CD4-positive, alpha-beta T cell (primary cell): ENCODE measurements around the gene NOL6. TPM values are rescaled to one million over a fixed set of nuclear protein-coding genes. Genes with fewer than 3 reads are reported as not detected.
A peak's percentile ranks its signal among the peaks of the same experiment; 100 is the strongest.
"Not testable (repeated sequence)": the region's sequence is repeated elsewhere in the genome, so short reads cannot be mapped to it uniquely, and the experiment has no call there.

Experiments
- ATAC-seq: fragments of 200-7000 bp; cut with Tn5 transposase; one replicate; pipeline ENCODE4 v1.10.0; 2022; ENCODE audit warnings: mild to moderate bottlenecking; ENCODE audit not compliant: poor library complexity
- CTCF ChIA-PET: fragments of 350-600 bp; sonication (Branson Sonifier 250); formaldehyde crosslinking; loops from one replicate; lab custom pipeline; 2021; ENCODE audit warnings: antibody characterized with exemption, inconsistent platforms; lab: Charles Lee
- POLR2A ChIA-PET: fragments of 350-600 bp; sonication (Branson Sonifier 250); formaldehyde crosslinking; loops from one replicate; lab custom pipeline; 2021; ENCODE audit warnings: antibody characterized with exemption, inconsistent platforms; lab: Charles Lee
- DNase-seq, 14 experiments: peaks; one replicate each; pipeline ENCODE4 v3.0.0-alpha.2; 2013 to 2020; ENCODE audit warnings: mixed read lengths in 2 of 14
- H3K27ac ChIP-seq, 2 donors: one replicate each; pipeline versions ENCODE4 v1.5.1 to v1.7.0; 2013; ENCODE audit warnings: low read length in 2 of 2, low read depth in 1 of 2, mild to moderate bottlenecking in 1 of 2
- H3K27me3 ChIP-seq, 2 experiments: 1 replicate in 1 of 2; 2 replicates in 1 of 2; pipeline versions ENCODE4 v1.6.1 to v1.7.0; 2013; ENCODE audit warnings: low read length in 2 of 2, control low read depth in 1 of 2, mild to moderate bottlenecking in 1 of 2, moderate library complexity in 1 of 2; ENCODE audit not compliant: insufficient read depth in 2 of 2, control insufficient read depth in 1 of 2
- H3K36me3 ChIP-seq: one replicate; pipeline ENCODE4 v1.6.1; 2013; ENCODE audit warnings: low read length, control low read depth; ENCODE audit not compliant: insufficient read depth
- H3K4me1 ChIP-seq: one replicate; pipeline ENCODE4 v1.6.1; 2013; ENCODE audit warnings: low read length, control low read depth; ENCODE audit not compliant: insufficient read depth
- H3K4me3 ChIP-seq: one replicate; pipeline ENCODE4 v1.5.1; 2013; ENCODE audit warnings: mild to moderate bottlenecking, low read length, moderate library complexity
- H3K9me3 ChIP-seq, 2 experiments: 1 replicate in 1 of 2; 2 replicates in 1 of 2; pipeline versions ENCODE4 v1.6.1 to v1.7.0; 2013; ENCODE audit warnings: low read length in 2 of 2, mild to moderate bottlenecking in 2 of 2, control low read depth in 1 of 2, moderate library complexity in 1 of 2; ENCODE audit not compliant: control insufficient read depth in 1 of 2, insufficient read depth in 1 of 2
- H3K27ac Mint-ChIP-seq: one replicate; pipeline ENCODE4 v1.8.0; 2020; ENCODE audit warnings: mixed read lengths
- H3K27me3 Mint-ChIP-seq: one replicate; pipeline ENCODE4 v1.8.0; 2021; ENCODE audit warnings: mixed read lengths
- H3K36me3 Mint-ChIP-seq: one replicate; pipeline ENCODE4 v1.8.0; 2021; ENCODE audit warnings: low read depth, mixed read lengths
- H3K4me1 Mint-ChIP-seq: one replicate; pipeline ENCODE4 v1.8.0; 2021; ENCODE audit warnings: low read depth, mixed read lengths
- H3K4me3 Mint-ChIP-seq: one replicate; pipeline ENCODE4 v1.8.0; 2020; ENCODE audit warnings: mild to moderate bottlenecking, mixed read lengths
- H3K9me3 Mint-ChIP-seq: one replicate; pipeline ENCODE4 v1.8.0; 2020; ENCODE audit warnings: mixed read lengths
- intact Hi-C, 2 experiments: fragments of 100-400 bp; cut with DNase I in 1 of 2; cut with micrococcal nuclease in 1 of 2; formaldehyde crosslinking; loops; one replicate each; pipeline versions ENCODE4 v1.15.1 to v1.9.0; 2023 to 2025; cut with DNase I, micrococcal nuclease
- polyA plus RNA-seq, 2 donors: library from polyadenylated mRNA; unstranded; fragments of 120-200 nt; gene quantifications; one replicate each; pipeline ENCODE4 v1.2.1, GENCODE V29; 2013
- total RNA-seq, 174 experiments: library from RNA in 2 of 174; stranded (reverse) in 2 of 174; gene quantifications; one replicate each; pipeline ENCODE4 v1.2.3 and lab custom pipeline; 2021 to 2026
- TF ChIP-seq, protein P1 (sequence below): fragments of 200-600 bp; IDR thresholded peaks from one replicate; pipeline ENCODE4 v1.8.0; 2022; ENCODE audit warnings: antibody characterized with exemption, mild to moderate bottlenecking

Gene NOL6, protein sequence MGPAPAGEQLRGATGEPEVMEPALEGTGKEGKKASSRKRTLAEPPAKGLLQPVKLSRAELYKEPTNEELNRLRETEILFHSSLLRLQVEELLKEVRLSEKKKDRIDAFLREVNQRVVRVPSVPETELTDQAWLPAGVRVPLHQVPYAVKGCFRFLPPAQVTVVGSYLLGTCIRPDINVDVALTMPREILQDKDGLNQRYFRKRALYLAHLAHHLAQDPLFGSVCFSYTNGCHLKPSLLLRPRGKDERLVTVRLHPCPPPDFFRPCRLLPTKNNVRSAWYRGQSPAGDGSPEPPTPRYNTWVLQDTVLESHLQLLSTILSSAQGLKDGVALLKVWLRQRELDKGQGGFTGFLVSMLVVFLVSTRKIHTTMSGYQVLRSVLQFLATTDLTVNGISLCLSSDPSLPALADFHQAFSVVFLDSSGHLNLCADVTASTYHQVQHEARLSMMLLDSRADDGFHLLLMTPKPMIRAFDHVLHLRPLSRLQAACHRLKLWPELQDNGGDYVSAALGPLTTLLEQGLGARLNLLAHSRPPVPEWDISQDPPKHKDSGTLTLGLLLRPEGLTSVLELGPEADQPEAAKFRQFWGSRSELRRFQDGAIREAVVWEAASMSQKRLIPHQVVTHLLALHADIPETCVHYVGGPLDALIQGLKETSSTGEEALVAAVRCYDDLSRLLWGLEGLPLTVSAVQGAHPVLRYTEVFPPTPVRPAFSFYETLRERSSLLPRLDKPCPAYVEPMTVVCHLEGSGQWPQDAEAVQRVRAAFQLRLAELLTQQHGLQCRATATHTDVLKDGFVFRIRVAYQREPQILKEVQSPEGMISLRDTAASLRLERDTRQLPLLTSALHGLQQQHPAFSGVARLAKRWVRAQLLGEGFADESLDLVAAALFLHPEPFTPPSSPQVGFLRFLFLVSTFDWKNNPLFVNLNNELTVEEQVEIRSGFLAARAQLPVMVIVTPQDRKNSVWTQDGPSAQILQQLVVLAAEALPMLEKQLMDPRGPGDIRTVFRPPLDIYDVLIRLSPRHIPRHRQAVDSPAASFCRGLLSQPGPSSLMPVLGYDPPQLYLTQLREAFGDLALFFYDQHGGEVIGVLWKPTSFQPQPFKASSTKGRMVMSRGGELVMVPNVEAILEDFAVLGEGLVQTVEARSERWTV
- total RNA-seq (10 to 100 TPM; 30.5 to 30.6 TPM), total RNA-seq (lab: John Stamatoyannopoulos, UW) (48.1 to 428 (median 98.8) reads per million in 172 experiments)
- polyA plus RNA-seq (2013, experiment 1 of 2): 23.1 TPM
- polyA plus RNA-seq (2013, experiment 2 of 2): 28.4 TPM

- Mint-ChIP-seq H3K9me3 (no peaks in the 10 kb centered on the region), H3K27me3 (no peaks in the 10 kb centered on the region), H3K36me3 (peaks cover 46% of the 10 kb centered on the region), H3K4me3 (peak within 1 kb of the TSS; percentile 99), H3K27ac (peak within 1 kb of the TSS; percentile 89), H3K4me1 (peaks cover 33% of the 10 kb centered on the region)
- H3K4me3 ChIP-seq: peak within 1 kb of the TSS; percentile 92
- ChIA-PET POLR2A (interaction anchor here (0.5 to 4.6 kb wide), 21 partner anchors 9 to 1598 kb away, joined by 3 to 67 read pairs (median 6); partner anchors contain the start of genes ANKRD18B, AQP3, B4GALT1 and DNAJA1), CTCF (interaction anchor here (1.2 to 2.0 kb wide), 5 partner anchors 21 to 98 kb away, joined by 4 to 12 read pairs (median 5); partner anchors contain the start of gene AQP3)
- TF ChIP-seq, protein P1, sequence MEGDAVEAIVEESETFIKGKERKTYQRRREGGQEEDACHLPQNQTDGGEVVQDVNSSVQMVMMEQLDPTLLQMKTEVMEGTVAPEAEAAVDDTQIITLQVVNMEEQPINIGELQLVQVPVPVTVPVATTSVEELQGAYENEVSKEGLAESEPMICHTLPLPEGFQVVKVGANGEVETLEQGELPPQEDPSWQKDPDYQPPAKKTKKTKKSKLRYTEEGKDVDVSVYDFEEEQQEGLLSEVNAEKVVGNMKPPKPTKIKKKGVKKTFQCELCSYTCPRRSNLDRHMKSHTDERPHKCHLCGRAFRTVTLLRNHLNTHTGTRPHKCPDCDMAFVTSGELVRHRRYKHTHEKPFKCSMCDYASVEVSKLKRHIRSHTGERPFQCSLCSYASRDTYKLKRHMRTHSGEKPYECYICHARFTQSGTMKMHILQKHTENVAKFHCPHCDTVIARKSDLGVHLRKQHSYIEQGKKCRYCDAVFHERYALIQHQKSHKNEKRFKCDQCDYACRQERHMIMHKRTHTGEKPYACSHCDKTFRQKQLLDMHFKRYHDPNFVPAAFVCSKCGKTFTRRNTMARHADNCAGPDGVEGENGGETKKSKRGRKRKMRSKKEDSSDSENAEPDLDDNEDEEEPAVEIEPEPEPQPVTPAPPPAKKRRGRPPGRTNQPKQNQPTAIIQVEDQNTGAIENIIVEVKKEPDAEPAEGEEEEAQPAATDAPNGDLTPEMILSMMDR: no peak
- H3K27me3 ChIP-seq: no peaks in the 10 kb centered on the region
- ATAC-seq (peak; percentile 99), DNase-seq (peak; percentile 96 to 99 (median 97))
- peak within 1 kb of the TSS; percentile 58 to 64 for H3K27ac ChIP-seq
- peaks cover 25% of the 10 kb centered on the region for H3K4me1 ChIP-seq
- H3K9me3 ChIP-seq: no peaks in the 10 kb centered on the region
- peaks cover 33% of the 10 kb centered on the region for H3K36me3 ChIP-seq
- intact Hi-C loops: loop anchor here (1.0 to 10.0 kb wide), 4 partner anchors 71 to 449 kb away; partner anchors contain the start of genes AQP7 (in 1 of the 2), B4GALT1 (in 1 of the 2), DNAJA1 (in 1 of the 2) and NFX1 (in 1 of the 2)
Observed at GRCh38 chr9:33473643-33474352, at the start of gene NOL6. NOL6 (minus strand) TSS chr9:33473924; CDS start chr9:33473842, 82 bp downstream.

DNA sequence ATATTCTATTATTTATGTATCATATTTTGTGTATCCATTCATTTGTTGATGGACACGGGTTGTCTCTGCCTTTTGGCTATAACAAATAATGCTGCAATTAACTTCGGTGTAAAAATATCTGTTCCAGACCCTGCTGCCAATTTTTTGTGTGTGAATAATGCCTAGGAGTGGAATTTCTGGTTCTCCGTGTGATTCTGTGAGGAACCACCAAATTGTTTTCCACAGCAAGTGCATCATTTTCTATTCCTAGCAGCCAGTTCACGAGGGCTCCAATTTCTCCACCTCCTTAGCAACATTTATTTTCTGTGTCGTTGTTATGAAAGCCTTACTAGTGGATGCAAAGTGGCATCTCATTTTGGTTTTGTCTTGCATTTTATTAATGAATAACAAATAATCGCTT is 48.1 kb upstream of the NOL6 start:
- Mint-ChIP-seq H3K27me3 (peaks cover 64% of the 10 kb centered on the region), H3K4me1 (peaks cover 10% of the 10 kb centered on the region)
- Histone ChIP-seq H3K4me1 (peaks cover 14% of the 10 kb centered on the region), H3K27me3 (peaks cover 7 to 28% of the 10 kb centered on the region in 2 experiments)
- POLR2A ChIA-PET, ATAC-seq, intact Hi-C loops, H3K9me3 ChIP-seq, H3K36me3 ChIP-seq, CTCF ChIA-PET, H3K36me3 Mint-ChIP-seq, H3K4me3 ChIP-seq, H3K27ac ChIP-seq, H3K27ac Mint-ChIP-seq, H3K9me3 Mint-ChIP-seq, DNase-seq, H3K4me3 Mint-ChIP-seq: not testable (repeated sequence)

DNA sequence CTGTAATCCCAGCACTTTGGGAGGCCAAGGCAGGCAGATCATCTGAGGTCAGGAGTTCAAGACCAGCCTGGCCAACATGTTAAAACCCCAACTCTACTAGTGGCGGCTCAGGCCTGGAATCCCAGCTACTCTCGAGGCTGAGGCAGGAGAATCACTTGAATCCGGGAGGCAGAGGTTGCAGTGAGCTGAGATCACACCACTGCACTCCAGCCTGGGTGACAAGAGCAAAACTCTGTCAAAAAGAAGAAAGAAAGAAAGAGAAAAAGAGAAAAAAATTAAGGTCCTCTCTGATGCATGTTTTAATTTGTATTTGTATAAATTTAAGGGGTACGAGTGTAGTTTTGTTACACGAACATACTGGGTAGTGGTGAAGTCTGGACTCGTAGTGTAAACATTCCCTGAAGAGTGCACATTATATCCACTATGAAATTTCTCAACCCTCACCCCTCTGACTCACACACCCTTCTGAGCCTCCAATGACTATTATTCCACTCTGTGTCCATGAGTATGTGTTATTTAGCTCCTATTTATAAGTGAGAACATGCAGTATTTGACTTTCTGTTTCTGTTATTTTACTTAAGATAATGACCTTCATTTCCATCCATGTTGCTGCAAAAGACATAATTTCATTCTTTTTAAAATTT is 44.3 kb upstream of the NOL6 start:
- H3K4me1 ChIP-seq, H3K27me3 ChIP-seq, DNase-seq, H3K9me3 Mint-ChIP-seq, H3K27ac Mint-ChIP-seq, H3K36me3 ChIP-seq, H3K9me3 ChIP-seq, POLR2A ChIA-PET, H3K36me3 Mint-ChIP-seq, H3K4me3 Mint-ChIP-seq, H3K4me1 Mint-ChIP-seq, H3K4me3 ChIP-seq, ATAC-seq, H3K27ac ChIP-seq: not testable (repeated sequence)
- CTCF ChIA-PET: interaction anchor here (0.6 to 1.6 kb wide), 3 partner anchors 51 to 221 kb away, joined by 3 to 4 read pairs (median 4); no protein-coding TSS in a partner anchor
- intact Hi-C loops: loop anchor here in 1 of 2 experiments (5.0 kb wide), 1 partner anchor 116 kb away; the partner anchor contains the start of gene AQP7
- H3K27me3 Mint-ChIP-seq: peaks cover 34% of the 10 kb centered on the region
